ENCODE results near the gene OTOGL.

DNA sequence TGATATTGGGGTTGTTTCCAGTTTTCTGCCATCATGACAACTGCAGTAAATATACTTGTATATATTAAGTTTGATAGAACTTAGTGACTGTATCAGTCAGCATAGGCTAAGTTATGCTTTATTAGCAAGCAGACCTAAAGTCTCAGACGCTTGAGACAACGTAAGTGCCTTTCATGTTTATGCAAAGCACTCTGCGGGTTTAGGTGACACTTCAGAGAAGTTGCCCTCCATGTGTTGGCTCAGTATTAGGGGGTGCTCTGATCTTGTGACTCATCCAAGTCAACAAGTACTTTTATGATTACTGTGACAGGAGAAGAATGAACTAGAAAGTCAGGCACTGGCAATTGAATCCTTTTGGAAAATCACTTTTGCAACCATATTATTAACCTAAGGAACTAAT, 13.3 kb upstream of the OTOGL start:
- TF ChIP-seq, protein P1, sequence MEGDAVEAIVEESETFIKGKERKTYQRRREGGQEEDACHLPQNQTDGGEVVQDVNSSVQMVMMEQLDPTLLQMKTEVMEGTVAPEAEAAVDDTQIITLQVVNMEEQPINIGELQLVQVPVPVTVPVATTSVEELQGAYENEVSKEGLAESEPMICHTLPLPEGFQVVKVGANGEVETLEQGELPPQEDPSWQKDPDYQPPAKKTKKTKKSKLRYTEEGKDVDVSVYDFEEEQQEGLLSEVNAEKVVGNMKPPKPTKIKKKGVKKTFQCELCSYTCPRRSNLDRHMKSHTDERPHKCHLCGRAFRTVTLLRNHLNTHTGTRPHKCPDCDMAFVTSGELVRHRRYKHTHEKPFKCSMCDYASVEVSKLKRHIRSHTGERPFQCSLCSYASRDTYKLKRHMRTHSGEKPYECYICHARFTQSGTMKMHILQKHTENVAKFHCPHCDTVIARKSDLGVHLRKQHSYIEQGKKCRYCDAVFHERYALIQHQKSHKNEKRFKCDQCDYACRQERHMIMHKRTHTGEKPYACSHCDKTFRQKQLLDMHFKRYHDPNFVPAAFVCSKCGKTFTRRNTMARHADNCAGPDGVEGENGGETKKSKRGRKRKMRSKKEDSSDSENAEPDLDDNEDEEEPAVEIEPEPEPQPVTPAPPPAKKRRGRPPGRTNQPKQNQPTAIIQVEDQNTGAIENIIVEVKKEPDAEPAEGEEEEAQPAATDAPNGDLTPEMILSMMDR (IDR thresholded peaks at IDR 0.05; ENCODE audit: low read length) = no peak
- no peak for TF ChIP-seq EZH2 (IDR thresholded peaks at IDR 0.05; ENCODE audit: borderline replicate concordance, low read length)
